ENCODE data around the gene COL4A2.

DNA sequence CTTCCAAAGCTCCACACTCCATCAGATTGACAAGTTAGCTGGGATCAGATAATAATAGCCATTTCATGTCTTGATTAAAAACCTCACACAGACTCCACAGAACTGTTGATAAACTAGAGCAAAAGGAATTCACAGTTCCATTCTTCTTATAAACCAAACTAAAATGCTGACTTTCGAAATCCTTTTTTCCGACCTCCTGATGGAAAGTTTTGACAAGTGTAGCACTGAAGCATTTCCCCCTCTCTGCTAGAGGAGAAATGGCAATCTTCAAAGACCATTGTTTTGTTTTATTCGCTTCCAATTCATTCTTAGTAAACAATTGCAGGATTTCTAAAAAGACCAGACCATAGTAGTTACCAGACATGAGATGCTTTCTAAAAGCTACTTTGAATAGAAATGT lies 58.8 kb downstream of the COL4A2 start:
- TF ChIP-seq, protein P1, sequence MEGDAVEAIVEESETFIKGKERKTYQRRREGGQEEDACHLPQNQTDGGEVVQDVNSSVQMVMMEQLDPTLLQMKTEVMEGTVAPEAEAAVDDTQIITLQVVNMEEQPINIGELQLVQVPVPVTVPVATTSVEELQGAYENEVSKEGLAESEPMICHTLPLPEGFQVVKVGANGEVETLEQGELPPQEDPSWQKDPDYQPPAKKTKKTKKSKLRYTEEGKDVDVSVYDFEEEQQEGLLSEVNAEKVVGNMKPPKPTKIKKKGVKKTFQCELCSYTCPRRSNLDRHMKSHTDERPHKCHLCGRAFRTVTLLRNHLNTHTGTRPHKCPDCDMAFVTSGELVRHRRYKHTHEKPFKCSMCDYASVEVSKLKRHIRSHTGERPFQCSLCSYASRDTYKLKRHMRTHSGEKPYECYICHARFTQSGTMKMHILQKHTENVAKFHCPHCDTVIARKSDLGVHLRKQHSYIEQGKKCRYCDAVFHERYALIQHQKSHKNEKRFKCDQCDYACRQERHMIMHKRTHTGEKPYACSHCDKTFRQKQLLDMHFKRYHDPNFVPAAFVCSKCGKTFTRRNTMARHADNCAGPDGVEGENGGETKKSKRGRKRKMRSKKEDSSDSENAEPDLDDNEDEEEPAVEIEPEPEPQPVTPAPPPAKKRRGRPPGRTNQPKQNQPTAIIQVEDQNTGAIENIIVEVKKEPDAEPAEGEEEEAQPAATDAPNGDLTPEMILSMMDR (IDR thresholded peaks at IDR 0.05) = no peak
- no peak for TF ChIP-seq POLR2A (IDR thresholded peaks at IDR 0.05)
